HepG2 (cell line): Measurements from ENCODE around the gene TUT4. TPM values are rescaled to one million over a fixed set of nuclear protein-coding genes. Genes with fewer than 3 reads are reported as not detected.

Experiments
- MED13 ChIP-seq: sonication (generic); formaldehyde crosslinking; IDR thresholded peaks from 2 replicates; pipeline ENCODE4 v1.5.0; 2020; ENCODE audit warnings: missing genetic modification reagents
- PCBP1 ChIP-seq: fragments of 200-400 bp; formaldehyde crosslinking; IDR thresholded peaks from 2 replicates; pipeline ENCODE4 v1.6.1; 2017; ENCODE audit warnings: mild to moderate bottlenecking, low read depth, low read length, borderline replicate concordance
- TMF1 ChIP-seq: sonication (generic); formaldehyde crosslinking; IDR thresholded peaks from 2 replicates; pipeline ENCODE4 v1.8.1; 2022; ENCODE audit warnings: low read depth, missing genetic modification reagents
- WIZ ChIP-seq: sonication (generic); formaldehyde crosslinking; IDR thresholded peaks from 2 replicates; pipeline ENCODE4 v1.5.1; 2020; ENCODE audit warnings: mild to moderate bottlenecking, missing genetic modification reagents
- YEATS4 ChIP-seq: sonication (generic); formaldehyde crosslinking; IDR thresholded peaks from 2 replicates; pipeline ENCODE4 v1.4.0; 2020; ENCODE audit warnings: missing genetic modification reagents, borderline replicate concordance
- ZNF335 ChIP-seq: sonication (generic); formaldehyde crosslinking; IDR thresholded peaks from 2 replicates; pipeline ENCODE4 v1.4.0; 2020; ENCODE audit warnings: missing genetic modification reagents
- ZNF737 ChIP-seq: sonication (generic); formaldehyde crosslinking; IDR thresholded peaks from 2 replicates; pipeline ENCODE4 v1.5.0; 2020; ENCODE audit warnings: missing genetic modification reagents, mild to moderate bottlenecking, borderline replicate concordance
- polyA plus RNA-seq, 8 experiments: library from polyadenylated mRNA; depleted of rRNA in 3 of 8; stranded (reverse) in 7 of 8; unstranded in 1 of 8; fragments of >200 nt; fragmentation: Illumina TruSeq in 4 of 8; extraction: Trizol in 4 of 8; gene quantifications; 2 replicates each; pipeline versions ENCODE4 v1.2.1 to v1.2.3, GENCODE V29; 2011 to 2016; ENCODE audit warnings: low read depth in 4 of 8, missing spikeins in 1 of 8, mixed read lengths in 1 of 8; ENCODE audit not compliant: insufficient read depth in 1 of 8
- total RNA-seq, 5 experiments: library from RNA; depleted of rRNA; stranded (reverse); fragments of >200 nt; fragmentation: Illumina TruSeq; extraction: Trizol; gene quantifications; 2 replicates each; pipeline ENCODE4 v1.2.3, GENCODE V29; 2016; ENCODE audit warnings: low read depth in 1 of 5
- TF ChIP-seq, protein P1 (sequence below), 2 experiments: fragments of 450-650 bp in 1 of 2; sonication (generic) in 1 of 2; formaldehyde crosslinking in 1 of 2; IDR thresholded peaks; 2 replicates each; pipeline versions ENCODE4 v1.6.1 to v1.8.0; 2016 to 2022; ENCODE audit warnings: antibody characterized with exemption in 1 of 2, mild to moderate bottlenecking in 1 of 2, missing genetic modification reagents in 1 of 2
- TF ChIP-seq, protein P2 (sequence below): fragments of 450-650 bp; IDR thresholded peaks from 2 replicates; pipeline ENCODE4 v1.6.1; 2017
- TF ChIP-seq, protein P3 (sequence below): sonication (generic); formaldehyde crosslinking; IDR thresholded peaks from 2 replicates; pipeline ENCODE4 v1.4.0; 2020; ENCODE audit warnings: missing genetic modification reagents

TUT4 gene
- total and polyA plus RNA-seq, 2 of the 13 experiments (the other 11 are each of a cell fraction or from before 2014, with no cell fraction given) = 44.7 to 53.5 TPM

DNA sequence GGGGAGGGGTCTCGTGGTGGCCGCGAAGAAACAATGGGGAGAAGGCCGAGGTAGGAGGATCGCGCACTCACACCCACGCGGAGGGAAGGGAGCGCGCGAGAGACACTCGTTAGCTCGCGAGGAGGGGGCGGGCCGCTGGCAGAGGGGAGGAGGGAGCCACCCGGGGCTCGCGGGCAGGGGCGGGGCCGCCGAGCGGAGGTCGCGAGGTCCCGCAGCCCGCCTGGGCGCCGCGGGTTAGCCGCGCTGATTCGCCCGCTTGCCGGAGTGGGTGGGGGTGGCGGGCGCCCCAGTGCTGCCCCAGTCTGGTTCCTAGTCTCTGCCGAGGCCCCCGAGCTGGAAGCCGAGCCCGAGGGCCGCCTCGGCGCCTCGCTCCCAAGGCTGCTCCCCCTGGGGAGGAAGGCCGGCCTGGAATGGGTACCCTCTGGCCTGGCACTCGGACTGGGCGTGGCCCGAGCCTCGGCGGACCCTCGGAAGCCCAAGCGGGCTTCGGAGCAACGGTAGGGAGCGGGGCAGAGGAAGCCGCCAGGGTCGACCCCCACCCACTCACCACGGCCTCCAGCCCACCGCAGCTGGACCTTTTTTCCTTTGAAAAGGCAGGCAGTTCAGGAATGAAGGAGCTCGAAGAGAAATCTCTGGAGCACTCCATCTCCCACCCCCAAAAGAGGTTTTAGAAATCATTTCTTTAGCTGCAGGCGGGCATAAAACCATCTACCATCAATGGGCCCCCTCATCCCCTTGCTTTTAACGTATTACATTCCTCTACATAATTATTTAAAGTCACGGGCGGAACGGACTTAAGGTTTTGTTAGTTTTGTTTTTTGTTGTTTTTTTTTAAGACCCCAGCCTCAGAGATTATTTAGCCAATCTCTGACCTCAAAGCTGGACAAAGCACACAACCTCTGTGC is 722 bp upstream of the TUT4 start (continued):
- TF ChIP-seq, protein P1, sequence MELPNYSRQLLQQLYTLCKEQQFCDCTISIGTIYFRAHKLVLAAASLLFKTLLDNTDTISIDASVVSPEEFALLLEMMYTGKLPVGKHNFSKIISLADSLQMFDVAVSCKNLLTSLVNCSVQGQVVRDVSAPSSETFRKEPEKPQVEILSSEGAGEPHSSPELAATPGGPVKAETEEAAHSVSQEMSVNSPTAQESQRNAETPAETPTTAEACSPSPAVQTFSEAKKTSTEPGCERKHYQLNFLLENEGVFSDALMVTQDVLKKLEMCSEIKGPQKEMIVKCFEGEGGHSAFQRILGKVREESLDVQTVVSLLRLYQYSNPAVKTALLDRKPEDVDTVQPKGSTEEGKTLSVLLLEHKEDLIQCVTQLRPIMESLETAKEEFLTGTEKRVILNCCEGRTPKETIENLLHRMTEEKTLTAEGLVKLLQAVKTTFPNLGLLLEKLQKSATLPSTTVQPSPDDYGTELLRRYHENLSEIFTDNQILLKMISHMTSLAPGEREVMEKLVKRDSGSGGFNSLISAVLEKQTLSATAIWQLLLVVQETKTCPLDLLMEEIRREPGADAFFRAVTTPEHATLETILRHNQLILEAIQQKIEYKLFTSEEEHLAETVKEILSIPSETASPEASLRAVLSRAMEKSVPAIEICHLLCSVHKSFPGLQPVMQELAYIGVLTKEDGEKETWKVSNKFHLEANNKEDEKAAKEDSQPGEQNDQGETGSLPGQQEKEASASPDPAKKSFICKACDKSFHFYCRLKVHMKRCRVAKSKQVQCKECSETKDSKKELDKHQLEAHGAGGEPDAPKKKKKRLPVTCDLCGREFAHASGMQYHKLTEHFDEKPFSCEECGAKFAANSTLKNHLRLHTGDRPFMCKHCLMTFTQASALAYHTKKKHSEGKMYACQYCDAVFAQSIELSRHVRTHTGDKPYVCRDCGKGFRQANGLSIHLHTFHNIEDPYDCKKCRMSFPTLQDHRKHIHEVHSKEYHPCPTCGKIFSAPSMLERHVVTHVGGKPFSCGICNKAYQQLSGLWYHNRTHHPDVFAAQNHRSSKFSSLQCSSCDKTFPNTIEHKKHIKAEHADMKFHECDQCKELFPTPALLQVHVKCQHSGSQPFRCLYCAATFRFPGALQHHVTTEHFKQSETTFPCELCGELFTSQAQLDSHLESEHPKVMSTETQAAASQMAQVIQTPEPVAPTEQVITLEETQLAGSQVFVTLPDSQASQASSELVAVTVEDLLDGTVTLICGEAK (IDR thresholded peaks at IDR 0.05) = no peak
- TF ChIP-seq, protein P1 (CRISPR knock-in tag; IDR thresholded peaks at IDR 0.05) = peak; percentile 78
- TF ChIP-seq TMF1 (CRISPR knock-in tag) (0 out of 2 replicates have a peak, but pooled peaks have one; percentile 29), YEATS4 (peak; percentile 92), ZNF335 (CRISPR knock-in tag) (no peak), WIZ (no peak), ZNF737 (CRISPR knock-in tag) (no peak), MED13 (CRISPR knock-in tag) (0 out of 2 replicates have a peak, but pooled peaks have one; percentile 31), PCBP1 (0 out of 2 replicates have a peak, but pooled peaks have one; percentile 9)
- TF ChIP-seq, protein P2, sequence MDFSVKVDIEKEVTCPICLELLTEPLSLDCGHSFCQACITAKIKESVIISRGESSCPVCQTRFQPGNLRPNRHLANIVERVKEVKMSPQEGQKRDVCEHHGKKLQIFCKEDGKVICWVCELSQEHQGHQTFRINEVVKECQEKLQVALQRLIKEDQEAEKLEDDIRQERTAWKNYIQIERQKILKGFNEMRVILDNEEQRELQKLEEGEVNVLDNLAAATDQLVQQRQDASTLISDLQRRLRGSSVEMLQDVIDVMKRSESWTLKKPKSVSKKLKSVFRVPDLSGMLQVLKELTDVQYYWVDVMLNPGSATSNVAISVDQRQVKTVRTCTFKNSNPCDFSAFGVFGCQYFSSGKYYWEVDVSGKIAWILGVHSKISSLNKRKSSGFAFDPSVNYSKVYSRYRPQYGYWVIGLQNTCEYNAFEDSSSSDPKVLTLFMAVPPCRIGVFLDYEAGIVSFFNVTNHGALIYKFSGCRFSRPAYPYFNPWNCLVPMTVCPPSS = no peak
- TF ChIP-seq, protein P3, sequence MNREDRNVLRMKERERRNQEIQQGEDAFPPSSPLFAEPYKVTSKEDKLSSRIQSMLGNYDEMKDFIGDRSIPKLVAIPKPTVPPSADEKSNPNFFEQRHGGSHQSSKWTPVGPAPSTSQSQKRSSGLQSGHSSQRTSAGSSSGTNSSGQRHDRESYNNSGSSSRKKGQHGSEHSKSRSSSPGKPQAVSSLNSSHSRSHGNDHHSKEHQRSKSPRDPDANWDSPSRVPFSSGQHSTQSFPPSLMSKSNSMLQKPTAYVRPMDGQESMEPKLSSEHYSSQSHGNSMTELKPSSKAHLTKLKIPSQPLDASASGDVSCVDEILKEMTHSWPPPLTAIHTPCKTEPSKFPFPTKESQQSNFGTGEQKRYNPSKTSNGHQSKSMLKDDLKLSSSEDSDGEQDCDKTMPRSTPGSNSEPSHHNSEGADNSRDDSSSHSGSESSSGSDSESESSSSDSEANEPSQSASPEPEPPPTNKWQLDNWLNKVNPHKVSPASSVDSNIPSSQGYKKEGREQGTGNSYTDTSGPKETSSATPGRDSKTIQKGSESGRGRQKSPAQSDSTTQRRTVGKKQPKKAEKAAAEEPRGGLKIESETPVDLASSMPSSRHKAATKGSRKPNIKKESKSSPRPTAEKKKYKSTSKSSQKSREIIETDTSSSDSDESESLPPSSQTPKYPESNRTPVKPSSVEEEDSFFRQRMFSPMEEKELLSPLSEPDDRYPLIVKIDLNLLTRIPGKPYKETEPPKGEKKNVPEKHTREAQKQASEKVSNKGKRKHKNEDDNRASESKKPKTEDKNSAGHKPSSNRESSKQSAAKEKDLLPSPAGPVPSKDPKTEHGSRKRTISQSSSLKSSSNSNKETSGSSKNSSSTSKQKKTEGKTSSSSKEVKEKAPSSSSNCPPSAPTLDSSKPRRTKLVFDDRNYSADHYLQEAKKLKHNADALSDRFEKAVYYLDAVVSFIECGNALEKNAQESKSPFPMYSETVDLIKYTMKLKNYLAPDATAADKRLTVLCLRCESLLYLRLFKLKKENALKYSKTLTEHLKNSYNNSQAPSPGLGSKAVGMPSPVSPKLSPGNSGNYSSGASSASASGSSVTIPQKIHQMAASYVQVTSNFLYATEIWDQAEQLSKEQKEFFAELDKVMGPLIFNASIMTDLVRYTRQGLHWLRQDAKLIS = no peak
